ENCODE measurements around the gene ORC3. TPM values are rescaled to one million over a fixed set of nuclear protein-coding genes. Genes with fewer than 3 reads are reported as not detected.

ORC3 gene
- total RNA-seq, 1 experiment from 2014 or later, result 52.9 TPM

GRCh38 chr6:87639373-87639772, 49.4 kb downstream of the ORC3 start:
- H4K20me1 ChIP-seq (ENCODE audit: control insufficient read depth, insufficient read depth, insufficient read length), result no peaks in the 10 kb centered on the region
- no peak overlapping the region for H2BK20ac ChIP-seq (ENCODE audit: low read depth, low read length, poor library complexity, severe bottlenecking)
- H3K4ac ChIP-seq (ENCODE audit: low read depth, low read length), result no peak overlapping the region
- Mint-ChIP-seq H3K36me3 (ENCODE audit: insufficient read depth in 1 of 3, low read depth in 3 of 3) (peaks cover 12 to 48% (median 43%) of the 10 kb centered on the region in 3 experiments), H3K27me3 (ENCODE audit: low read depth) (no peaks in the 10 kb centered on the region), H3K4me3 (no peak overlapping the region), H3K27ac (peak overlapping the region in 2 of 3 experiments; percentile 71 to 80; a peak in 4 of 7 replicates), H3K9me3 (no peaks in the 10 kb centered on the region), H3K4me1 (peaks cover 5 to 15% of the 10 kb centered on the region in 2 experiments)
- H3K79me1 ChIP-seq (ENCODE audit: insufficient read depth, low read depth, low read length, poor library complexity, severe bottlenecking), result no peaks in the 10 kb centered on the region
- H3K27ac ChIP-seq (ENCODE audit: insufficient read length, low read depth, low read length), result no peak overlapping the region
- WGBS (ENCODE audit: extremely low coverage, insufficient read length, low lambda C conversion rate), result no CpG with 5 or more reads among the region's 4 CpGs
- TF ChIP-seq, protein P1, sequence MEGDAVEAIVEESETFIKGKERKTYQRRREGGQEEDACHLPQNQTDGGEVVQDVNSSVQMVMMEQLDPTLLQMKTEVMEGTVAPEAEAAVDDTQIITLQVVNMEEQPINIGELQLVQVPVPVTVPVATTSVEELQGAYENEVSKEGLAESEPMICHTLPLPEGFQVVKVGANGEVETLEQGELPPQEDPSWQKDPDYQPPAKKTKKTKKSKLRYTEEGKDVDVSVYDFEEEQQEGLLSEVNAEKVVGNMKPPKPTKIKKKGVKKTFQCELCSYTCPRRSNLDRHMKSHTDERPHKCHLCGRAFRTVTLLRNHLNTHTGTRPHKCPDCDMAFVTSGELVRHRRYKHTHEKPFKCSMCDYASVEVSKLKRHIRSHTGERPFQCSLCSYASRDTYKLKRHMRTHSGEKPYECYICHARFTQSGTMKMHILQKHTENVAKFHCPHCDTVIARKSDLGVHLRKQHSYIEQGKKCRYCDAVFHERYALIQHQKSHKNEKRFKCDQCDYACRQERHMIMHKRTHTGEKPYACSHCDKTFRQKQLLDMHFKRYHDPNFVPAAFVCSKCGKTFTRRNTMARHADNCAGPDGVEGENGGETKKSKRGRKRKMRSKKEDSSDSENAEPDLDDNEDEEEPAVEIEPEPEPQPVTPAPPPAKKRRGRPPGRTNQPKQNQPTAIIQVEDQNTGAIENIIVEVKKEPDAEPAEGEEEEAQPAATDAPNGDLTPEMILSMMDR (conservative IDR thresholded peaks at IDR 0.05), result no peak
- H3K18ac ChIP-seq (ENCODE audit: insufficient read length, low read depth, low read length), result no peak overlapping the region
- H3K27me3 ChIP-seq (ENCODE audit: insufficient read depth, low read length), result no peaks in the 10 kb centered on the region; the same call in 1 of the 2 replicates
- H3K14ac ChIP-seq (ENCODE audit: insufficient read depth, low read length), result no peak overlapping the region
- no peaks in the 10 kb centered on the region for H3K9me3 ChIP-seq (ENCODE audit: control insufficient read depth, low read depth, low read length)
- H3K23ac ChIP-seq (ENCODE audit: insufficient read length, low read depth, low read length), result no peak overlapping the region
- no peak overlapping the region for H2AK5ac ChIP-seq (ENCODE audit: insufficient read length, low read length)
- H3K4me1 ChIP-seq (ENCODE audit: insufficient read depth, low read length), result no peaks in the 10 kb centered on the region
- H2BK5ac ChIP-seq (ENCODE audit: insufficient read length, low read length), result no peak overlapping the region
- no peak overlapping the region for H2BK120ac ChIP-seq (ENCODE audit: low read depth, low read length, poor library complexity, severe bottlenecking)
- no peak overlapping the region for H4K5ac ChIP-seq (ENCODE audit: insufficient read length, low read depth, low read length)
- no peak overlapping the region for H3T11ph ChIP-seq (ENCODE audit: low read length)
- no peak overlapping the region for H3K9ac ChIP-seq (ENCODE audit: extremely low read depth, insufficient read length, low read length)
- no peaks in the 10 kb centered on the region for H3K79me2 ChIP-seq (ENCODE audit: insufficient read depth, low read length)
- DNase-seq, result no peak
- no peak overlapping the region for H2BK12ac ChIP-seq (ENCODE audit: insufficient read length, low read depth, low read length)
- H3K4me2 ChIP-seq (ENCODE audit: insufficient read depth, insufficient read length, low read length), result no peak overlapping the region
- H3K23me2 ChIP-seq (ENCODE audit: insufficient read length, low read depth, low read length, poor library complexity, severe bottlenecking), result no peaks in the 10 kb centered on the region
- H4K8ac ChIP-seq (replicated peaks; ENCODE audit: insufficient read length, low read depth, low read length), result no peak overlapping the region
- H2BK15ac ChIP-seq (ENCODE audit: low read depth, low read length), result no peak overlapping the region
- H2AFZ ChIP-seq (ENCODE audit: low read length), result no peak overlapping the region
- H4K91ac ChIP-seq (ENCODE audit: insufficient read length, low read depth, low read length), result no peak overlapping the region
- H3K56ac ChIP-seq (ENCODE audit: insufficient read length, low read depth, low read length), result no peak overlapping the region
